ENCODE data around the gene FBXL2.

DNA sequence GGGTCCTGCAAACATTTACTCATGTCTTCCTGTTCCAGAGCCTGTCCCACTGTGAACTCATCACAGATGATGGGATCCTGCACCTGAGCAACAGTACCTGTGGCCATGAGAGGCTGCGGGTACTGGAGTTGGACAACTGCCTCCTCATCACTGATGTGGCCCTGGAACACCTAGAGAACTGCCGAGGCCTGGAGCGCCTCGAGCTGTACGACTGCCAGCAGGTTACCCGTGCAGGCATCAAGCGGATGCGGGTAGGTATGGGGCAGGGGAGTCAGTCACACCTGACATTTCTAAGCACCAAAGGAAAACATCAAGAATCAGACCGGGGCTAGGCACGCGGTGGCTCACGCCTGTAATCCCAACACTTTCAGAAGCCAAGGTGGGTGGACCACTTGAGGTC lies 106.7 kb downstream of the FBXL2 start:
- no peak for TF ChIP-seq CREB1 (IDR thresholded peaks at IDR 0.05; ENCODE audit: low read depth)
- TF ChIP-seq EP300 (IDR thresholded peaks at IDR 0.05; ENCODE audit: borderline replicate concordance): no peak
- TF ChIP-seq TAF1 (IDR thresholded peaks at IDR 0.05; ENCODE audit: low read depth): no peak
- no peak for TF ChIP-seq NFIC (IDR thresholded peaks at IDR 0.05)
